ENCODE results near the gene ERICH2.

The ERICH2 gene

GRCh38 chr2:170819680-170820664, 49.8 kb downstream of the ERICH2 start:
- peaks cover 27% of the 10 kb centered on the region for H3K4me1 ChIP-seq (ENCODE audit: control insufficient read depth, insufficient read depth, low read length)
- H3K36me3 ChIP-seq (ENCODE audit: control insufficient read depth, insufficient read depth, low read length, severe bottlenecking), result no peaks in the 10 kb centered on the region
- no peak overlapping the region for H3K4me3 ChIP-seq (ENCODE audit: low read length)
- no peak for DNase-seq (ENCODE audit: low read depth)
- H3K27me3 ChIP-seq (replicated peaks; ENCODE audit: control insufficient read depth, insufficient read depth, low read length), result peaks cover 79% of the 10 kb centered on the region
- no peaks in the 10 kb centered on the region for H3K9me3 ChIP-seq (ENCODE audit: control insufficient read depth, low read length)
- H3K9ac ChIP-seq (ENCODE audit: low read length), result no peak overlapping the region

DNA sequence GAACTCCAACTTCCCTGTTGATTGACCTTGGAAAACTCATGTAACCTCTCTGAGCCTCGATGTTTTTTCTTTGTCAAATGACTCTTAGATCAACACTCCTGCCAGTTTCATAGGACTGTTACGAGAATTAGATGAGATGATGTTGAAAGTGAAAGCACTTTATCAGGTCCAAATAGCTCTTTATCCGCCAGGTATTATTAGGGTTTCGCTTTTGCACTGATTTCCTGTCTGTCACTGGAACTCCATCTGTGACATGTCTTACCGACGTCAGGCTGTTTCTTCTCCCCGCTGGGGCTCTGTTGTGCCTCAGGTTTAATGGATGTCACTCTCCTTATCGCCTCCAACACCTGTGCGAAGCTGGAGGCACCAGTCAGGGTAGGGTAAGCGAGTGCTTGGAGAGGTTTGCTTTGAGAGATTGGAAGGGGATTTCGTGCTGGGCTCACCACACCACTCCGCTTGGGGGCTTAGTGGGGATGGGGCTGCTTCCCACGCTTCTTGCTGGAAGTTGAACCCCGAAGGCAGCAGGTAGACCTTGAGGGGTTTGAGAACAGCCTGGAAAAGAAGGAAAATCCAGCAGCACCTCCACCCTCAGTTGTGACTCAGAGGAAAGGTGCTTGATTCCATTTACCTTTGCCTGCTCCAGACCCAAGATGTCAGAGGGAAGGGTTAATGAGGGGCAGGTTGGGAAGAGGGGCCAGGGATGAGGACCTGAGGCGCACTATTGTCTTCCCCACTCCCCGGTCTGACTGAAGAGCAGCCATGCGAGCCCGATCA, 50.8 kb downstream of the ERICH2 start:
- no peak overlapping the region for H3K9ac ChIP-seq (ENCODE audit: low read length)
- peak overlapping the region; percentile 21 for H3K4me3 ChIP-seq (ENCODE audit: low read length)
- no peaks in the 10 kb centered on the region for H3K36me3 ChIP-seq (ENCODE audit: control insufficient read depth, insufficient read depth, low read length, severe bottlenecking)
- DNase-seq (ENCODE audit: low read depth), result no peak
- H3K4me1 ChIP-seq (ENCODE audit: control insufficient read depth, insufficient read depth, low read length), result peaks cover 25% of the 10 kb centered on the region
- H3K9me3 ChIP-seq (ENCODE audit: control insufficient read depth, low read length), result no peaks in the 10 kb centered on the region
- H3K27me3 ChIP-seq (replicated peaks; ENCODE audit: control insufficient read depth, insufficient read depth, low read length), result peaks cover 79% of the 10 kb centered on the region

GRCh38 chr2:170821531-170822289, 51.5 kb downstream of the ERICH2 start:
- H3K4me3 ChIP-seq (ENCODE audit: low read length), result no peak overlapping the region
- H3K36me3 ChIP-seq (ENCODE audit: control insufficient read depth, insufficient read depth, low read length, severe bottlenecking), result no peaks in the 10 kb centered on the region
- H3K4me1 ChIP-seq (ENCODE audit: control insufficient read depth, insufficient read depth, low read length), result peaks cover 19% of the 10 kb centered on the region
- no peak overlapping the region for H3K9ac ChIP-seq (ENCODE audit: low read length)
- DNase-seq (ENCODE audit: low read depth), result no peak
- no peaks in the 10 kb centered on the region for H3K9me3 ChIP-seq (ENCODE audit: control insufficient read depth, low read length)
- H3K27me3 ChIP-seq (replicated peaks; ENCODE audit: control insufficient read depth, insufficient read depth, low read length), result peaks cover 73% of the 10 kb centered on the region

DNA sequence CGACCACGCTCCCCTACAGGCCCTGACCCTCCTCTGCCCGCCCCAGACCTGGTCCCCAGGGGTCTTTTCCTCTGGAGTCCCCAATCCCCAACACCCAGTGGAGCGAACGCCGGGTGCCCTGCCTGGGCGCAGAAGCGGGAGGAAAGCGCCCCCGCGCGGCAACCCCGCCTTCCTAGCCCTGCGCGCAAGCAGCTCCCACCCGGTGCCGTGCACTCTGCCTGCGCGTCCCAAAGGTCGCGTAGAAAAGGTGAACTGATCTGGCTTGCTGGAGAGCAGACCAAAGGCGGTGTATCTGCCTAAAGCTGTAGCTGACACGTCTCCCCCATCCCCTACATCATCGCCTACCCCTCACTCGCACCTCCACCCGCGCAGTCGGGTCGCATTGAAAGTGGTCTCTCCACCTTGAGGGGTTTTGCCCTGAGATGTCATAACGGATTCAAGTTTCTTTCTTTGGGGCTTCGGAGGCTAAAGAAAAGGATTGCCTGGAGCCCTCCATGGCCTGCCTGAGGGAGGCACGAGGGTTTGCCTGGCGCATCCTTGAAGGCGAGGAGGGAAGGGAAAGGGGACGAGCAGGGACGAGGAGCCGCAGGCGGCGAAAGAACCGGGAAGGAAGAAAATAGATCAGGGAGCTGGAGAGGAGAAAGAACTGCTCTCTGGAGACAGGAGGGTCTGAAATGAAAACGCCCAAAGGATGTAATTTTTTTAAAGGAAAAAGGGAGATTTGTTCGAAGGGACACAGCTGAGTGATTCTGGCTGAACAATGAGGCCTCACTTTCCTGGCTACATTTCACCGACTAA, 52.3 kb downstream of the ERICH2 start:
- no peaks in the 10 kb centered on the region for H3K36me3 ChIP-seq (ENCODE audit: control insufficient read depth, insufficient read depth, low read length, severe bottlenecking)
- H3K27me3 ChIP-seq (replicated peaks; ENCODE audit: control insufficient read depth, insufficient read depth, low read length), result peaks cover 79% of the 10 kb centered on the region
- no peak overlapping the region for H3K9ac ChIP-seq (ENCODE audit: low read length)
- no peak for DNase-seq (ENCODE audit: low read depth)
- H3K9me3 ChIP-seq (ENCODE audit: control insufficient read depth, low read length), result no peaks in the 10 kb centered on the region
- H3K4me1 ChIP-seq (ENCODE audit: control insufficient read depth, insufficient read depth, low read length), result peaks cover 16% of the 10 kb centered on the region
- H3K4me3 ChIP-seq (ENCODE audit: low read length), result peak overlapping the region; percentile 68

GRCh38 chr2:170823088-170823897, 53.1 kb downstream of the ERICH2 start:
- H3K9me3 ChIP-seq (ENCODE audit: control insufficient read depth, low read length), result no peaks in the 10 kb centered on the region
- peaks cover 83% of the 10 kb centered on the region for H3K27me3 ChIP-seq (replicated peaks; ENCODE audit: control insufficient read depth, insufficient read depth, low read length)
- peaks cover 12% of the 10 kb centered on the region for H3K4me1 ChIP-seq (ENCODE audit: control insufficient read depth, insufficient read depth, low read length)
- H3K4me3 ChIP-seq (ENCODE audit: low read length), result peak overlapping the region; percentile 68
- H3K36me3 ChIP-seq (ENCODE audit: control insufficient read depth, insufficient read depth, low read length, severe bottlenecking), result no peaks in the 10 kb centered on the region
- H3K9ac ChIP-seq (ENCODE audit: low read length), result no peak overlapping the region
- no peak for DNase-seq (ENCODE audit: low read depth)

- DNase-seq (ENCODE audit: low read depth), result no peak
- Histone ChIP-seq H3K9me3 (ENCODE audit: control insufficient read depth, low read length) (no peaks in the 10 kb centered on the region), H3K4me3 (ENCODE audit: low read length) (no peak overlapping the region), H3K36me3 (ENCODE audit: control insufficient read depth, insufficient read depth, low read length, severe bottlenecking) (no peaks in the 10 kb centered on the region), H3K4me1 (ENCODE audit: control insufficient read depth, insufficient read depth, low read length) (peaks cover 12% of the 10 kb centered on the region), H3K9ac (ENCODE audit: low read length) (no peak overlapping the region), H3K27me3 (replicated peaks; ENCODE audit: control insufficient read depth, insufficient read depth, low read length) (peaks cover 83% of the 10 kb centered on the region)
Observed at GRCh38 chr2:170823898-170824215, 53.7 kb downstream of the ERICH2 start.

- Histone ChIP-seq H3K4me1 (ENCODE audit: control insufficient read depth, insufficient read depth, low read length) (peaks cover 12% of the 10 kb centered on the region), H3K9me3 (ENCODE audit: control insufficient read depth, low read length) (no peaks in the 10 kb centered on the region), H3K9ac (ENCODE audit: low read length) (no peak overlapping the region), H3K4me3 (ENCODE audit: low read length) (no peak overlapping the region), H3K27me3 (replicated peaks; ENCODE audit: control insufficient read depth, insufficient read depth, low read length) (peaks cover 80% of the 10 kb centered on the region), H3K36me3 (ENCODE audit: control insufficient read depth, insufficient read depth, low read length, severe bottlenecking) (no peaks in the 10 kb centered on the region)
- DNase-seq (ENCODE audit: low read depth), result no peak
Observed at GRCh38 chr2:170824526-170825015, 54.4 kb downstream of the ERICH2 start.

GRCh38 chr2:170827841-170828532, 57.8 kb downstream of the ERICH2 start:
- H3K4me1 ChIP-seq (ENCODE audit: control insufficient read depth, insufficient read depth, low read length), result peaks cover 8% of the 10 kb centered on the region
- H3K4me3 ChIP-seq (ENCODE audit: low read length), result no peak overlapping the region
- H3K36me3 ChIP-seq (ENCODE audit: control insufficient read depth, insufficient read depth, low read length, severe bottlenecking), result no peaks in the 10 kb centered on the region
- H3K9me3 ChIP-seq (ENCODE audit: control insufficient read depth, low read length), result no peaks in the 10 kb centered on the region
- H3K27me3 ChIP-seq (replicated peaks; ENCODE audit: control insufficient read depth, insufficient read depth, low read length), result peaks cover 47% of the 10 kb centered on the region
- DNase-seq (ENCODE audit: low read depth), result no peak
- no peak overlapping the region for H3K9ac ChIP-seq (ENCODE audit: low read length)

DNA sequence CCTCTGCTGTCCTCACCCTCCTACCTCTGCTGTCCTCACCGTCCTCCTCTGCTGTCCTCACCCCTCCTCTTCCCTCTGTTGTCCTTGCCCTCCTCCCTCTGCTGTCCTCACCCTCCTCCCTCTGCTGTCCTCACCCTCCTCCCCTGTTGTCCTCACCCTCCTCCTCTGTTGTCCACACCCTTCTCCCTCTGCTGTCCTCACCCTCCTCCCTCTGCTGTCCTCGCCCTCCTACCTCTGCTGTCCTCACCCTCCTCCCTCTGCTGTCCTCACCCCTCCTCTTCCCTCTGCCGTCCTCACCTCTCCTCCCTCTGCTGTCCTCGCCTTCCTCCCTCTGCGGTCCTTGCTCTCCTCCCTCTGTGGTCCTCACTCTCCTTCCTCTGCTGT, 58.3 kb downstream of the ERICH2 start:
- Histone ChIP-seq H3K36me3 (ENCODE audit: control insufficient read depth, insufficient read depth, low read length, severe bottlenecking) (no peaks in the 10 kb centered on the region), H3K4me3 (ENCODE audit: low read length) (no peak overlapping the region), H3K9me3 (ENCODE audit: control insufficient read depth, low read length) (no peaks in the 10 kb centered on the region), H3K27me3 (replicated peaks; ENCODE audit: control insufficient read depth, insufficient read depth, low read length) (peaks cover 47% of the 10 kb centered on the region), H3K4me1 (ENCODE audit: control insufficient read depth, insufficient read depth, low read length) (peaks cover 7% of the 10 kb centered on the region), H3K9ac (ENCODE audit: low read length) (no peak overlapping the region)
- DNase-seq (ENCODE audit: low read depth), result no peak
